K562 (cell line): ENCODE measurements around the gene IMPA2. TPM values are rescaled to one million over a fixed set of nuclear protein-coding genes. Genes with fewer than 3 reads are reported as not detected.
A peak's percentile ranks its signal among the peaks of the same experiment; 100 is the strongest.

Experiments used
- CC2D1A ChIP-seq: fragments of 450-650 bp; IDR thresholded peaks from 2 replicates; pipeline ENCODE4 v1.6.1; 2017; ENCODE audit warnings: mild to moderate bottlenecking
- CHD4 ChIP-seq: fragments of 200-600 bp; sonication (generic); IDR thresholded peaks from 3 replicates; pipeline ENCODE4 v1.6.1; 2012; ENCODE audit warnings: low read depth, mild to moderate bottlenecking, mixed read lengths, low read length, inconsistent platforms; ENCODE audit not compliant: insufficient read depth, insufficient replicate concordance, poor library complexity, severe bottlenecking
- FOXK2 ChIP-seq, 2 experiments: fragments of 450-650 bp; IDR thresholded peaks in 1 of 2; conservative IDR thresholded peaks in 1 of 2; 2 replicates each; pipeline ENCODE4 v1.6.1; 2016; ENCODE audit warnings: low read depth in 2 of 2, mild to moderate bottlenecking in 1 of 2
- GABPA ChIP-seq: fragments of 200-800 bp; sonication (Bioruptor generic); conservative IDR thresholded peaks from 2 replicates; pipeline ENCODE4 v1.6.1; 2016; ENCODE audit warnings: low read depth, missing genetic modification characterization, missing compliant biosample characterization
- HDAC6 ChIP-seq: IDR thresholded peaks from 2 replicates; pipeline ENCODE4 v1.6.1; 2012; ENCODE audit warnings: low read depth, mild to moderate bottlenecking, control low read depth, inconsistent platforms, low read length, moderate library complexity
- HMBOX1 ChIP-seq: sonication (generic); IDR thresholded peaks from 2 replicates; pipeline ENCODE4 v1.6.1; 2016
- HNRNPL ChIP-seq: fragments of 200-400 bp; formaldehyde crosslinking; IDR thresholded peaks from 2 replicates; pipeline ENCODE4 v1.6.1; 2017; ENCODE audit warnings: low read depth, mild to moderate bottlenecking, low read length
- IFI16 ChIP-seq: fragments of 250-450 bp; sonication (Bioruptor Pico); IDR thresholded peaks from 2 replicates; pipeline ENCODE4 v2.1.2; 2022; ENCODE audit warnings: mild to moderate bottlenecking, inconsistent platforms
- KLF16 ChIP-seq: IDR thresholded peaks from 2 replicates; pipeline ENCODE4 v1.6.1; 2016; ENCODE audit warnings: antibody characterized with exemption
- NFRKB ChIP-seq: fragments of 450-650 bp; IDR thresholded peaks from 2 replicates; pipeline ENCODE4 v1.6.1; 2016; ENCODE audit warnings: low read depth
- POLR2H ChIP-seq: IDR thresholded peaks from 2 replicates; pipeline ENCODE4 v1.6.1; 2016; ENCODE audit warnings: missing genetic modification characterization, low read depth, mild to moderate bottlenecking, control low read depth, missing compliant biosample characterization, moderate library complexity
- PURB ChIP-seq: sonication (generic); formaldehyde crosslinking; IDR thresholded peaks from 2 replicates; pipeline ENCODE4 v1.9.0; 2021; ENCODE audit warnings: low read depth, mild to moderate bottlenecking, missing genetic modification reagents
- RBBP5 ChIP-seq: fragments of 200-600 bp; sonication (generic); IDR thresholded peaks from 2 replicates; pipeline ENCODE4 v1.6.1; 2012; ENCODE audit warnings: borderline replicate concordance, mild to moderate bottlenecking, low read length, control low read depth, inconsistent platforms; ENCODE audit not compliant: insufficient read depth, poor library complexity, severe bottlenecking
- TAF9B ChIP-seq: fragments of 450-650 bp; IDR thresholded peaks from 2 replicates; pipeline ENCODE4 v1.6.1; 2018; ENCODE audit warnings: mild to moderate bottlenecking; ENCODE audit not compliant: partially characterized antibody
- TBL1XR1 ChIP-seq, 2 experiments: IDR thresholded peaks; 2 replicates each; pipeline ENCODE4 v1.6.1; 2012; ENCODE audit warnings: improper control_type of control experiment in 2 of 2, low read length in 2 of 2, mild to moderate bottlenecking in 1 of 2
- TFAM ChIP-seq: fragments of 250-450 bp; sonication (Bioruptor Pico); conservative IDR thresholded peaks from 2 replicates; pipeline ENCODE4 v1.5.0; 2021; ENCODE audit warnings: mild to moderate bottlenecking, moderate library complexity
- TGIF2 ChIP-seq: sonication (generic); formaldehyde crosslinking; IDR thresholded peaks from 2 replicates; pipeline ENCODE4 v1.8.1; 2022; ENCODE audit warnings: mild to moderate bottlenecking, missing genetic modification reagents, moderate library complexity
- TRIM28 ChIP-seq: fragments of 450-650 bp; IDR thresholded peaks from 2 replicates; pipeline ENCODE4 v1.6.1; 2017
- ZNF354B ChIP-seq: fragments of 250-450 bp; sonication (Bioruptor Pico); IDR thresholded peaks from 2 replicates; pipeline ENCODE4 v1.4.0; 2020
- polyA plus RNA-seq, 8 experiments: library from polyadenylated mRNA; depleted of rRNA in 4 of 8; stranded (reverse) in 5 of 8; unstranded in 3 of 8; fragments of >200 nt; fragmentation: Nextera tagmentation in 2 of 8; fragmentation: Illumina TruSeq in 1 of 8; extraction: Ambion mirVana in 2 of 8; extraction: Trizol in 1 of 8; gene quantifications; 2 replicates each; pipeline versions ENCODE4 v1.2.1 to v1.2.3, GENCODE V29; 2011 to 2014; ENCODE audit warnings: inconsistent platforms in 1 of 8, missing spikeins in 1 of 8
- total RNA-seq, 7 experiments: library from RNA; depleted of rRNA in 6 of 7; stranded (reverse); fragments of >200 nt in 6 of 7; fragmentation: Illumina TruSeq in 2 of 7; extraction: Trizol in 2 of 7; gene quantifications; 2 replicates each; pipeline versions ENCODE4 v1.2.1 to v1.2.3, GENCODE V29; 2011 to 2021; ENCODE audit warnings: low replicate concordance in 1 of 7
- TF ChIP-seq, protein P1 (sequence below): fragments of 450-650 bp; formaldehyde crosslinking; IDR thresholded peaks from 2 replicates; pipeline ENCODE4 v1.4.0; 2020; ENCODE audit warnings: mild to moderate bottlenecking, moderate library complexity
- TF ChIP-seq, protein P2 (sequence below): fragments of 250-450 bp; sonication (Bioruptor Pico); IDR thresholded peaks from 2 replicates; pipeline ENCODE4 v1.6.1; 2021; ENCODE audit warnings: mild to moderate bottlenecking

Gene IMPA2
- total and polyA plus RNA-seq, 9 of the 15 experiments (the other 6 are each of a cell fraction or from before 2014, with no cell fraction given) = 0.62 to 11.3 (median 5.7) TPM

- TF ChIP-seq POLR2H (tag) (no peak), GABPA (no peak), HNRNPL (no peak), FOXK2 (conservative IDR thresholded peaks at IDR 0.05 in 1 of 2, IDR thresholded peaks at IDR 0.05 in 1 of 2; ENCODE audit: low read depth in 2 of 2) (no peak), TAF9B (no peak), NFRKB (no peak), HMBOX1 (0 out of 2 replicates have a peak, but pooled peaks have one; percentile 25), RBBP5 (no peak), CC2D1A (0 out of 2 replicates have a peak, but pooled peaks have one; percentile 38), HDAC6 (no peak), IFI16 (no peak), TRIM28 (no peak), TGIF2 (CRISPR knock-in tag) (no peak), PURB (CRISPR knock-in tag) (no peak), TFAM (no peak), CHD4 (no peak), ZNF354B (CRISPR knock-in tag) (no peak), TBL1XR1 (IDR thresholded peaks at IDR 0.05; ENCODE audit: low read length in 2 of 2) (peak in 1 of 2 experiments; percentile 35; a peak in 1 of 4 replicates), KLF16 (no peak)
- TF ChIP-seq, protein P1, sequence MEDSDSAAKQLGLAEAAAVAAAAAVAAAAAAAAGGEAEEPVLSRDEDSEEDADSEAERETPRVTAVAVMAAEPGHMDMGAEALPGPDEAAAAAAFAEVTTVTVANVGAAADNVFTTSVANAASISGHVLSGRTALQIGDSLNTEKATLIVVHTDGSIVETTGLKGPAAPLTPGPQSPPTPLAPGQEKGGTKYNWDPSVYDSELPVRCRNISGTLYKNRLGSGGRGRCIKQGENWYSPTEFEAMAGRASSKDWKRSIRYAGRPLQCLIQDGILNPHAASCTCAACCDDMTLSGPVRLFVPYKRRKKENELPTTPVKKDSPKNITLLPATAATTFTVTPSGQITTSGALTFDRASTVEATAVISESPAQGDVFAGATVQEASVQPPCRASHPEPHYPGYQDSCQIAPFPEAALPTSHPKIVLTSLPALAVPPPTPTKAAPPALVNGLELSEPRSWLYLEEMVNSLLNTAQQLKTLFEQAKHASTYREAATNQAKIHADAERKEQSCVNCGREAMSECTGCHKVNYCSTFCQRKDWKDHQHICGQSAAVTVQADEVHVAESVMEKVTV (CRISPR knock-in tag) = peak; percentile 71; the same call in 1 of the 2 replicates
- TF ChIP-seq, protein P2, sequence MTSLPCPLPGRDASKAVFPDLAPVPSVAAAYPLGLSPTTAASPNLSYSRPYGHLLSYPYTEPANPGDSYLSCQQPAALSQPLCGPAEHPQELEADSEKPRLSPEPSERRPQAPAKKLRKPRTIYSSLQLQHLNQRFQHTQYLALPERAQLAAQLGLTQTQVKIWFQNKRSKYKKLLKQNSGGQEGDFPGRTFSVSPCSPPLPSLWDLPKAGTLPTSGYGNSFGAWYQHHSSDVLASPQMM = no peak
Observed at GRCh38 chr18:11937874-11938478, 43.3 kb upstream of the IMPA2 start (continued).
